GM19452 (cell line): ENCODE results near the gene TBC1D22A.
"Not testable (repeated sequence)": the region's sequence is repeated elsewhere in the genome, so short reads cannot be mapped to it uniquely, and the experiment has no call there.

Experiments used
- ATAC-seq: cut with Tn5 transposase; IDR thresholded peaks from one replicate; pipeline ENCODE4 v1.9.1; 2021; ENCODE audit not compliant: unreplicated experiment

Gene TBC1D22A

DNA sequence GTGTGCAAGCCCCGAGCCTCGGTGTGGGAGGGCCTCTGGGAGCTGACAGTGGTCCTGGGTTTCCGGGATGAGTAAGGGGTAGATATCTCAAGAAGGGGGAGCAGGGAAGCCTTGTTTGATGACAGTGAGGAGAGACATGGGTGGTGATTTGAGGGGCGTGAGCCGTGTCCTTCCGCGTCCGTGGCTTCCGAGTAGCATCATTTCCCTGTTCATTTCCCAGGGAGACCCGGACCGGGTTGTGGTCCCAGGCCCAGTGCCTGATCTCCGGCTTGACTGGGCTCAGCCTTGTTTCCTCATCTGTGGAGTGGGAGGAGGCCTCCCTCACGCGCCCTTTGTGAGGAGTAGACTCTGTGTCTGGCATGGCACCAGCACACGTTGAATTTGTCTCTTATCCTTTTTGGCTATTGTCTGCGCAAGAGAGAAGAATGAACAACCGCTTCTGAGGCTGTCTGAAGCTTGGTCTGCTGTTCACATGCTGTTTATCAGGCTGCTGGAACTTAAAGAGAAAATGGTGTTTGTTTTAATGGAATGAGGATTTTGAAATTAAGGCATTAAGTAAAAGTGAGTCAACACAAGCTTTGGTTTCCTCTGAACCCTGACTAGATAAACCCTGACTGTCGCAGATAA is 348.5 kb downstream of the TBC1D22A start:
- ATAC-seq, result no peak

- ATAC-seq, result no peak
Measured at GRCh38 chr22:47111626-47112581, 349.5 kb downstream of the TBC1D22A start.

DNA sequence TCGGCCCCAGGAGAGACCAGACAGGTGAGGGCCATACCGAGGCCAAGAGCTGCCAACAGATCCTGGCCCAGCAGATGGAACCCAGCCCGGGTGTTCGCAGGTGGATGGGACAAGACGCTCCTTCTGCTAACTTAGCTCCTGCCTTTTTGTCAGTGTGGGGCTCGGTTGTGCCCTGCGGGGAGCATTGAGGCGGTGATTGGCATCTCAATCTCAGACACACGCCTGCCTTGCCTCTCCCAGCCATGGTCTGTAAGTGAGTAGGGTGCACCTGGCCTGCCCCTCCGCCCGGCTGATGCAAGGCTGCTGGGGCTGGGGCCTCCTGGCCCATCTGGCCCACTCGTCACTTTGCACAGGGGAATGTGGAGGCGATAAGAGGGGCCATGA is 350.1 kb downstream of the TBC1D22A start:
- no peak for ATAC-seq

DNA sequence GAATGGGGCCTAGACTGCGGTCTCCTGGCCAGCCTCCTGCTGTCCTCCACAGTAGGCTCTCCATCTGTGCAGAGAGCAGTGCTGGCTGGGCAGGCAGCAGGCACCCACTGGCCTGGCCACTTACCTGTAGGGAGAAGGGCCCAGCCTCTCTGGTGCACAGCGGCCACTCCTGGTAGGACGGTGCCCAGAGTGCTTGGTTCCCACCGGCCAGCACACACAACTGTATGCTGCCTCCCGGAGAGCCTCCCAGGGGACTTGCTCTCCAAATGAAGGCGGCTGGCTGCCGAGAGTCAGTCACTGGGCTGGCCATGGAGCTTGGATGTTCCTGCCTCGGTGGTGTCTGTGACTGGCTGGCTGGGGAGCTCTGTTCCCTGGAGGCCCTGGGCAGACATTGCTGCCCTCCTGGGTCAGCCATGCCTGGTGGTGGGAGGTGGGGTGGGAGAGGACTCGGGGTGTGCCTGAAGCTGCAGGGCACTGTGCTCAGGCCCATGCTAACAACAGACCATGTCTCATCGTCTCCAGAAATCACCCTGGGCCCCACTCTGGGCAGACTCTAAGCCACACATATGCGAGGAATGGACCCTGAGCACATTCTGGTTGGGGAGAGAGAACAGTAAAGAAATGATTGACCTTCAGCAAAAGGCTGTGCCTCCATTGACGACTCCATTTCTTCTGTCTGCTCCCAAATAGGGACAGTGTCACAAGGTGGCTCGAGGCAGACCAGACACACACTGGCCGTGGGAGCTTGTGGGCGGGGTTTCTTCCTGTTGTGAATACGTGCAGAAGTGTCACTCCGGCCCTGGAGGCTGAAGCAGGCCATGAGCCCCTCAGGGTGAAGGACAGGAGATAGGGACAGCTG is 350.8 kb downstream of the TBC1D22A start:
- ATAC-seq, result no peak

GRCh38 chr22:47113853-47114415 is 351.5 kb downstream of the TBC1D22A start:
- no peak for ATAC-seq

DNA sequence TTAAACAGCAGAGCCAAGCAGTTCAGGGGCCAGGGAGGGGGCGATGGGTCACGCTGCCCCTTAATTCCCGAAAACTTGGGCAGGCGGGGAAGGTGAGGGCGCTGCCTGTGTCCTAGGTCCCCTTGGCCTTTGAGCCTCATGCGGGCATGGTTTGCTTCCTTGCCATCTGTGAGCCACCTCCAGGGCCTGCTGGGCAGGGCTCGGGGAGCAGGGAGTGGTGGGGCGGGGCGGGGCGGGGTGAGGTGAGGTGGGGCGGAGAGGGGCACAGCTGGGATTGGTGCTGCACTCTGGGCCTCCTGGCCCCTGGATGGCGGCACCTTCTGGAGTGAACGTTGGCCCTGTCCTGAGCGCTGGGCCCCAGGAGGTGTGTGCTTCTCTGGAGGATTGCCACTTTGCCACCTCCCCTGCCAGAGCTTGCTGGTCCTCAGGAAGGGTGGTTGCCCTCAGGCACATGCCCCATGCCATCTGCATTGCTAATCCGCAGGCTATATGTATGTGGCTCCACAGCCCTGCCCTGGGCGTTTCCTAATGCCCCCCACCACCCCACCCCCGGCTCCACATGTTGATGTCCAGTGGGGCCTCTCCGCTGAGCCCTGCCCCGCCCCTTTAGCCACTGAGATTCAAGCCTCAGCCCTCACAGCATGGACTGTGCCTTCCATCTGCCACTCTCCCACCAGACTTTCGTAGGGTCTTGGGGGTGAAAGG is 352.5 kb downstream of the TBC1D22A start:
- ATAC-seq, result no peak

DNA sequence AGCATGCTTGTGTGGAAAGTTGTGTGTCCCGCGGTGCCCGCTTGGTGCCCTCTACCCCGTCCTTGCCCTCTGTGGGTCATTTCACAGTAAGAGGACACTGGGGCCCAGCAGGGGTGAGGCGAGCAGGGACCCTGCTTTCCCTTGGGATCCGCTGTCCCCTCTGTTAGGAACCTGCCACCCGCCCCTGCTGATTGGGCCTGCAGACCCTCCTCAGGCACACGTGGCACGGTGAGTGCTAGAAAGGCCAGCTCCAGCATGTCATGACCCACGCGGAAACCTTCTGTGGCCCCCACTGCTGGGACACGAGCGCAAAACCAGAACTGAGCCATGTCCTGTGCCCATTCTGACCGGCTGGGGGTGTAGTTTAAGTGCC is 353.1 kb downstream of the TBC1D22A start:
- ATAC-seq, result no peak

- no peak for ATAC-seq
Measured at GRCh38 chr22:47115921-47116320, 353.5 kb downstream of the TBC1D22A start.

GRCh38 chr22:47116426-47117341 is 354.2 kb downstream of the TBC1D22A start:
- ATAC-seq, result no peak

- not testable (repeated sequence) for ATAC-seq
Measured at GRCh38 chr22:47117442-47117841, 355.0 kb downstream of the TBC1D22A start.

GRCh38 chr22:47119181-47119580 is 356.7 kb downstream of the TBC1D22A start:
- no peak for ATAC-seq

- no peak for ATAC-seq
Measured at GRCh38 chr22:47120399-47120798, 357.9 kb downstream of the TBC1D22A start.

GRCh38 chr22:47121791-47122190 is 359.3 kb downstream of the TBC1D22A start:
- no peak for ATAC-seq

- no peak for ATAC-seq
Measured at GRCh38 chr22:47122441-47123000, 360.1 kb downstream of the TBC1D22A start.

DNA sequence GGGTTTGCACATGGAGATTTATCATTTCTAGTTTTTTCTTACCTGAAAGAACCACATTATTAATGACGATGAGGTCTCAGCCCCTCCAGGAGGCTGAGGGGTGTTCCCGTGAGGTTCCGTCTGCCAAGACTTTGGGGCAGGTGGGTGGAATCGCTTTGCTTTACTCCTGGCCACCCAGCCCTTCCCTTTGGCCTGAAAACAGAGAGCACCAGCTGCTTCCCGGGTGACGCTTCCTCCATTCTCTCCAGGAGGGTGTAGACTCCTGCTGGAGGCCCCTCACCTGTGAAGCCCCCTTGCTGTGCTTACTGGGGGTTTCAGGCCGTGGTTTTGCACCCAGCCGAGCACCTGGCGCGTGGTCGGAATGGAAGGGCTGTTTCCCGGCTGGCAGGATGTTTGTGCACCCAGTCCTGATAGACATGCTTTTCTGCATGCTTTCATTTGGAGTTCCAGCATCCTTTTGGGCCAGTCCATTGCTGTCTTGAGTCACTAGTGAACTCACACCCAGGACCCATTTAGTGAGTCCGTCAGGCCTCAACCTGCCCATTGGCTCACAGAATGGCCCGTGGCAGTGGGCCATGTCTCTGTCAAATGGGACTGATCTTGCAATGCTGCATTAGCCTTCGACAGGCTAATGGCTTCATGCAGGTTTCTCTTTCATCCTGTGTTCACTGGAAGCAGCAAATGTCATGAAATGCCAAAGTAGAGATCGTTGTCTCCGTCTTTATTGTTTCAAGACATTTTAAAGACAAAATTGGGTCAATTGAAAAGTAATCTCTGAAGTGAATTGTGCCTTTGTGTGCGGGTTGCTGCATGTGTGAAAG is 360.8 kb downstream of the TBC1D22A start:
- no peak for ATAC-seq

DNA sequence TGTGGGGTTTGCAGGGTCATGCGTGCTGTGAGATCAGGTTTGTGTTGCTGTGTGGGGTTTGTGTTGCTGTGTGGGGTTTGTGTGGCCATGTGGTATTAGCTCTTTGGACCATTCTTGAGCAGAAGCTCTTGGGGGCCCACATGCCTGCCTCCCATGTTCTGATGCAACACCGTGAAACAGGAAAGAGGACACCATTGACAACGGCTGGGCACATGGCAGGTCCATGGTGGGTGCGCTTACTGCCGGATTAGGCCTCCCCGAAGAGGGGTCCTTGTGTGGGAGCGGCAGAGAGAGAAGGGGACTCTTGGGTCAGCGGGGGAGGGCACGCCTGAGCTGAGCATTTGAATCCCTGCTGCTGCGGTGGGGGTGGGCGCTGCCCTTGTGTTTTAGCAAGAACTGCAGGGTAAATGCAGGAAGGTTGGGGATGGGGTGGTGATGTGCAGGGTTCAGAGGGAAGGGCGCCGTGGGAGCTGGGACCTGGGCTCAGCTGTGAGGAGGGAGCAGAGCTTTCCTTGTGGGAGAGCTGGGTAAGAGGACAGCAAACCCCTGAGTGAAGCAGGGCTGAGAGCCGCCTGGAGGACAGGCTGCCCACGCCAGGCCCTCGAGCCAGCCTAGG is 361.5 kb downstream of the TBC1D22A start:
- ATAC-seq, result no peak

- ATAC-seq, result no peak
Measured at GRCh38 chr22:47124451-47124881, 362.0 kb downstream of the TBC1D22A start.

DNA sequence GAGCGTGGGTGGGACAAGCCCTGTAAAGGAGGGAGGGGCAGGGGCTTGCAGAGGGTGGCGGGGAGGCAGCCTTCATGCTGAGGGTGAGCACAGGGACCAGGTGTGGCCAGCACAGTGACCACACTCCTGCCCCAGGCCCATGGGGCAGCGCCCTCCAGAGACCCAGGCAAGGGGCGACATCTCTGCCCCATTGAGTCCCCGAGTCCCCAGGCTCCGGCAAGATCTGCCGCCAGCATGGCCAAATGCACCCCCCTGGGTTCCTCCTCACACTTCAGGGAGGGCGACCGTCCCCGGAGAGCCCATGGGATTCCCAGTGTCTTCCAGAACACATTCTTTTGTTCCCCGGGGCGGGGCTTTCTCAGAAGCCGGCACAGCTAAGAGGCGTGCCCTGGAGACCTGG is 362.5 kb downstream of the TBC1D22A start:
- no peak for ATAC-seq
